ENCODE measurements around the gene TANC1. TPM values are rescaled to one million over a fixed set of nuclear protein-coding genes. Genes with fewer than 3 reads are reported as not detected.

TANC1 gene
- total RNA-seq, 4 donors from 2014 or later = 27.1 to 57.4 (median 55.1) TPM

DNA sequence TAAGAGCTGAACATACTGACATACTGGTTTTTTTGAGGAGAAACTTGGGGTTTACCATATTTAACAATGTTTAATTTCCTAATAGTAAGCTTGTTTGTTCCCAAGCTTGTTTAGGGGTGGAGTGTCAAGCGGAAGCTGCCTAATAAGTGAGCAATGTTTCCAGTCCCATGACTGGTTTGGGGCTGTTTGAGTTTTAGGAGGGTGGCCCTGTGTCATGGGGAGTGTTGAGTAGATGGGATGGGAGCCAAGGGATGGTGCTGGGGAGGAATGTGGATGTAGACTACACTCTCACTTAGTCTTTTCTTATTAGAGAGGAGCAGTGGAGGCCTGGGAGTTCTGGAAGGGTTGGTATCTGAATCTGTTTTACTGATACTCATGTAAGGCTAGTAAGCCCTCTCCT, 128.5 kb downstream of the TANC1 start:
- H3K36me3 ChIP-seq = no peaks in the 10 kb centered on the region
- peaks cover 0 to 30% (median 7%) of the 10 kb centered on the region in 4 donors for H3K4me1 ChIP-seq
- H3K27me3 ChIP-seq = no peaks in the 10 kb centered on the region
- H3K9me3 ChIP-seq = peaks cover 0 to 4% (median 0%) of the 10 kb centered on the region in 4 donors
- no peak overlapping the region for H3K4me3 ChIP-seq
- DNase-seq = no peak
- no peak overlapping the region for H3K27ac ChIP-seq
- TF ChIP-seq POLR2A (IDR thresholded peaks at IDR 0.05) (no peak), CTCF (IDR thresholded peaks at IDR 0.05) (no peak)

DNA sequence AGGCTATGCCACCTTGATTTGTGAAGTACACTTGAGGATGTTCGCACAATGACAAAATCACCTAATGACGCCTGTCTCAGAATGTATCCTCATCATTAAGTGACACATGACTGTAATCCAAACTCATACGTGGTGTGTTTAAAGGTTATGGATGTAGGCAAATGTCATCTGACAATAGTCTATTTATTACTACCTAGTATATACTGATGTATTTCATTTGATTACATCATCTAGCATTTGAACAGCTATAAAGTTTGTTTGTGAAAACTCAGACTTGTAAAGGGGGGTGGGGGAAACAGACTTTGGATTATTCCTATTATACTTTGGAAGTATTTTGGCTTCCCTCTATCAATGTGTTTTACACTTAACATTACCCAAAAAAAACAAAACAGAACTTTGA, 129.9 kb downstream of the TANC1 start:
- H3K9me3 ChIP-seq = peaks cover 0 to 4% (median 0%) of the 10 kb centered on the region in 4 donors
- DNase-seq = no peak
- H3K36me3 ChIP-seq = no peaks in the 10 kb centered on the region
- no peak overlapping the region for H3K27ac ChIP-seq
- no peak for TF ChIP-seq POLR2A (IDR thresholded peaks at IDR 0.05)
- no peak for TF ChIP-seq CTCF (IDR thresholded peaks at IDR 0.05)
- no peak overlapping the region for H3K4me3 ChIP-seq
- H3K4me1 ChIP-seq = peaks cover 0 to 16% (median 2%) of the 10 kb centered on the region in 4 donors
- no peaks in the 10 kb centered on the region for H3K27me3 ChIP-seq

- H3K27ac ChIP-seq = no peak overlapping the region
- H3K4me3 ChIP-seq = no peak overlapping the region
- no peak for DNase-seq
- H3K36me3 ChIP-seq = no peaks in the 10 kb centered on the region
- peaks cover 0 to 4% (median 0%) of the 10 kb centered on the region in 4 donors for H3K9me3 ChIP-seq
- no peak for TF ChIP-seq POLR2A (IDR thresholded peaks at IDR 0.05)
- no peak for TF ChIP-seq CTCF (IDR thresholded peaks at IDR 0.05)
- no peaks in the 10 kb centered on the region for H3K27me3 ChIP-seq
- peaks cover 0 to 11% (median 0%) of the 10 kb centered on the region in 4 donors for H3K4me1 ChIP-seq
Observed at GRCh38 chr2:159098921-159099411, 130.5 kb downstream of the TANC1 start.

- no peaks in the 10 kb centered on the region for H3K27me3 ChIP-seq
- TF ChIP-seq POLR2A (IDR thresholded peaks at IDR 0.05) = no peak
- no peak for TF ChIP-seq CTCF (IDR thresholded peaks at IDR 0.05)
- DNase-seq = no peak
- no peaks in the 10 kb centered on the region for H3K4me1 ChIP-seq
- no peaks in the 10 kb centered on the region for H3K9me3 ChIP-seq
- H3K27ac ChIP-seq = peak overlapping the region in 1 of 4 donors; percentile 17
- no peaks in the 10 kb centered on the region for H3K36me3 ChIP-seq
- no peak overlapping the region for H3K4me3 ChIP-seq
Observed at GRCh38 chr2:159101755-159102489, 133.5 kb downstream of the TANC1 start.

DNA sequence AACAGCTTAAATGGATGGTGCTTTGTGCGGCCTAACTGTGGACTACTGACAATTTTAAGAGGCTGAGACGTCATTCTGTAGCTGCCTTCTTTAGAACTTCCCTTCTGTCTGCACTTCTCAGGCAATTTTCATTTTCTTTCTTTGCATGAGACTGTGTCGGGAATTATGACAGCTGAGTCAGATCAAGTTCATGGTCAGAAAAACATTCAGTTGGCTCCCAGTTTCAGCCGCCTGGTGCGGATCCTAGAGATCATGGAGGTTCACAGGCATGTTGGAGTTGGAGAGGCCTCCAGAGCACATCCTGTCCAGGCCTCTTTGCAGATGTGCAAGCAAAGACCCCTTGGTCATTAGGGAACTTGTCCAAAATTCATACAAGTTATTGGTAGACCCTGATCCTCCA, 135.0 kb downstream of the TANC1 start:
- Histone ChIP-seq H3K9me3 (no peaks in the 10 kb centered on the region), H3K4me3 (no peak overlapping the region), H3K4me1 (no peaks in the 10 kb centered on the region), H3K27me3 (no peaks in the 10 kb centered on the region), H3K27ac (no peak overlapping the region), H3K36me3 (no peaks in the 10 kb centered on the region)
- no peak for DNase-seq
- TF ChIP-seq POLR2A (IDR thresholded peaks at IDR 0.05) (no peak), CTCF (IDR thresholded peaks at IDR 0.05) (no peak)
